Measurements from ENCODE around the gene PRSS22. TPM values are rescaled to one million over a fixed set of nuclear protein-coding genes. Genes with fewer than 3 reads are reported as not detected.
A peak's percentile ranks its signal among the peaks of the same experiment; 100 is the strongest.

The PRSS22 gene
- total RNA-seq, 1 donor from 2014 or later: 15.3 TPM

- peak; percentile 13 for TF ChIP-seq CTCF (IDR thresholded peaks at IDR 0.05)
- H3K27ac ChIP-seq: no peak within 1 kb of the TSS
- intact Hi-C loops (cut with DNase I): no loop called here
These were observed 41.1 kb downstream of the PRSS22 start, which contains the start of gene PRSS21 for GRCh38 chr16:2816751-2817339. Gene PRSS21 (plus strand): TSS chr16:2817237. CDS start chr16:2817269, 32 bp downstream.

GRCh38 chr16:2815299-2815771 is 42.6 kb downstream of the PRSS22 start:
- no peaks in the 10 kb centered on the region for H3K9me3 ChIP-seq
- ATAC-seq (no peak), DNase-seq (peak; percentile 53)
- intact Hi-C loops (cut with DNase I): no loop called here
- no peak overlapping the region for H3K4me3 ChIP-seq
- H3K36me3 ChIP-seq: no peaks in the 10 kb centered on the region
- no peak overlapping the region for H3K27ac ChIP-seq
- no peaks in the 10 kb centered on the region for H3K4me1 ChIP-seq
- no peak for TF ChIP-seq CTCF (IDR thresholded peaks at IDR 0.05)
- H3K27me3 ChIP-seq (ENCODE audit: low read depth): peaks cover 33% of the 10 kb centered on the region

More at GRCh38 chr16:2816751-2817339, 41.1 kb downstream of the PRSS22 start, which contains the start of gene PRSS21:
- peak within 1 kb of the TSS; percentile 19 for H3K4me3 ChIP-seq
- peaks cover 33% of the 10 kb centered on the region for H3K27me3 ChIP-seq (ENCODE audit: low read depth)
- no peaks in the 10 kb centered on the region for H3K4me1 ChIP-seq
- ATAC-seq: peak; percentile 4 to 48
- DNase-seq: peak; percentile 44
- H3K36me3 ChIP-seq: no peaks in the 10 kb centered on the region
- H3K9me3 ChIP-seq: no peaks in the 10 kb centered on the region

- TF ChIP-seq CTCF (IDR thresholded peaks at IDR 0.05): no peak
- no peak overlapping the region for H3K4me3 ChIP-seq
- H3K9me3 ChIP-seq: no peaks in the 10 kb centered on the region
- no peaks in the 10 kb centered on the region for H3K4me1 ChIP-seq
- H3K36me3 ChIP-seq: no peaks in the 10 kb centered on the region
- intact Hi-C loops (cut with DNase I): no loop called here
- DNase-seq: peak; percentile 41
- ATAC-seq: no peak
- H3K27me3 ChIP-seq (ENCODE audit: low read depth): peaks cover 31% of the 10 kb centered on the region
- no peak overlapping the region for H3K27ac ChIP-seq
These were observed 43.2 kb downstream of the PRSS22 start for GRCh38 chr16:2814551-2815298.

GRCh38 chr16:2813771-2814221 is 44.2 kb downstream of the PRSS22 start:
- Histone ChIP-seq H3K36me3 (no peaks in the 10 kb centered on the region), H3K9me3 (no peaks in the 10 kb centered on the region), H3K27me3 (ENCODE audit: low read depth) (peaks cover 24% of the 10 kb centered on the region), H3K27ac (no peak overlapping the region), H3K4me3 (no peak overlapping the region), H3K4me1 (no peaks in the 10 kb centered on the region)
- intact Hi-C loops (cut with DNase I): no loop called here
- no peak for TF ChIP-seq CTCF (IDR thresholded peaks at IDR 0.05)
- ATAC-seq (no peak), DNase-seq (peak; percentile 12)

- Histone ChIP-seq H3K9me3 (no peaks in the 10 kb centered on the region), H3K27me3 (ENCODE audit: low read depth) (peaks cover 22% of the 10 kb centered on the region), H3K27ac (no peak overlapping the region), H3K4me1 (no peaks in the 10 kb centered on the region), H3K4me3 (no peak overlapping the region), H3K36me3 (no peaks in the 10 kb centered on the region)
- ATAC-seq (no peak), DNase-seq (peak; percentile 32)
- intact Hi-C loops (cut with DNase I): no loop called here
- TF ChIP-seq CTCF (IDR thresholded peaks at IDR 0.05): no peak
These were observed 46.1 kb downstream of the PRSS22 start for GRCh38 chr16:2811703-2812471.

Measured in lower lobe of right lung (tissue), 2 donors.